ENCODE measurements around the gene LMNTD2.
A peak's percentile ranks its signal among the peaks of the same experiment; 100 is the strongest.

Gene LMNTD2

DNA sequence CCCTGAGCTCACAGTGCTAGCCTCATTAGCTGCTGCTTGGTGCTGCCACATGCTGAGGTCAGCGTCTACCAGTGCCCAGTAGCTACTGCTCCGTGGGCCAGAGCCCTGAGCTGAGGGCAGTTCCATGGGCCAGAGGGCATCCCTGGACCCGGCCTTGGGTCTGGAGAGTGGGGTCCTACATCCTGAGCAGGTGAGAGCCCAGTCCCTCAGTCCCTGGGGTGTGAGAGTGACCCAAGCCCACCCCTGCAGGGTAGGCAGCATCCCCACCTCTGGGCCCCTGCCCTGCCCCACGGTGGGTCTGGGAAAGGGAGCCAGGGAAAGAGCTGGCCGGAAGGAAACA, 9.8 kb downstream of the LMNTD2 start:
- Mint-ChIP-seq H3K36me3 (ENCODE audit: insufficient read depth) (peaks cover 2% of the 10 kb centered on the region), H3K4me1 (no peaks in the 10 kb centered on the region), H3K27ac (ENCODE audit: low read depth) (no peak overlapping the region), H3K4me3 (no peak overlapping the region), H3K9me3 (no peaks in the 10 kb centered on the region), H3K27me3 (no peaks in the 10 kb centered on the region)
- DNase-seq (ENCODE audit: low spot score in 2 of 2), result no peak
- ATAC-seq (replicated peaks; ENCODE audit: extremely low read depth, poor library complexity, severe bottlenecking), result no peak

DNA sequence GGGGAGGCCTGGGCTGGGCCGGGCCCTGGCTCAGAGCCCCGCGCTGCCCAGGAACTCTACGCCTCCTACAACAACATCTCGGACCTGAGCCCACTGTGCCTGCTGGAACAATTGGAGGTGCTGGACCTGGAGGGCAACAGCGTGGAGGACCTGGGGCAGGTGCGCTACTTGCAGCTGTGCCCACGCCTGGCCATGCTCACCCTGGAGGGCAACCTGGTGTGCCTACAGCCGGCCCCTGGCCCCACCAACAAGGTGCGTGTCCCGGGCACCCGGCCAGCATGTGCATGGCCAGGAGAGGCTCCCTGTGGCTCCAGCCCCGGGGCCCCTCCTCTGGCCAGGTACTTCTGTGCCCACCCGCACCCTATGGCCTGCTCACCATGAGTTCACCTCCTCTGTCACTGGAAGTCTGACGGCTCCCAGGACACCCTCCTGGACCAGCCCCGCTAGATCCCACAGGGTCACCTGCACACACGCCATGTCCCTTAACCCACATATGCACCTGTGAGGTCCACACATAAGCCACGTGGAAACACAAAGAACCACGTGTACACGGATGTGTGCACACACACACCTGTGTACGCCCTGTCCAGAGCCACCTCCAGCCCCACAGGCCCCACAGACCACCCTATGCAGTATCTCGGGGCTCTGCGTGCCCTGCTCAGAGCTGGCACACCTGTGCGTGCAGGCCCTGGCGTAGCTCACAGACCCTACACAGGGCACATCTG, 10.4 kb downstream of the LMNTD2 start:
- ATAC-seq (replicated peaks; ENCODE audit: extremely low read depth, poor library complexity, severe bottlenecking) (no peak), DNase-seq (ENCODE audit: low spot score in 2 of 2) (no peak)
- H3K9me3 Mint-ChIP-seq, result no peaks in the 10 kb centered on the region
- no peak overlapping the region for H3K4me3 Mint-ChIP-seq
- no peak overlapping the region for H3K27ac Mint-ChIP-seq (ENCODE audit: low read depth)
- H3K36me3 Mint-ChIP-seq (ENCODE audit: insufficient read depth), result peaks cover 2% of the 10 kb centered on the region
- no peaks in the 10 kb centered on the region for H3K27me3 Mint-ChIP-seq
- H3K4me1 Mint-ChIP-seq, result no peaks in the 10 kb centered on the region

DNA sequence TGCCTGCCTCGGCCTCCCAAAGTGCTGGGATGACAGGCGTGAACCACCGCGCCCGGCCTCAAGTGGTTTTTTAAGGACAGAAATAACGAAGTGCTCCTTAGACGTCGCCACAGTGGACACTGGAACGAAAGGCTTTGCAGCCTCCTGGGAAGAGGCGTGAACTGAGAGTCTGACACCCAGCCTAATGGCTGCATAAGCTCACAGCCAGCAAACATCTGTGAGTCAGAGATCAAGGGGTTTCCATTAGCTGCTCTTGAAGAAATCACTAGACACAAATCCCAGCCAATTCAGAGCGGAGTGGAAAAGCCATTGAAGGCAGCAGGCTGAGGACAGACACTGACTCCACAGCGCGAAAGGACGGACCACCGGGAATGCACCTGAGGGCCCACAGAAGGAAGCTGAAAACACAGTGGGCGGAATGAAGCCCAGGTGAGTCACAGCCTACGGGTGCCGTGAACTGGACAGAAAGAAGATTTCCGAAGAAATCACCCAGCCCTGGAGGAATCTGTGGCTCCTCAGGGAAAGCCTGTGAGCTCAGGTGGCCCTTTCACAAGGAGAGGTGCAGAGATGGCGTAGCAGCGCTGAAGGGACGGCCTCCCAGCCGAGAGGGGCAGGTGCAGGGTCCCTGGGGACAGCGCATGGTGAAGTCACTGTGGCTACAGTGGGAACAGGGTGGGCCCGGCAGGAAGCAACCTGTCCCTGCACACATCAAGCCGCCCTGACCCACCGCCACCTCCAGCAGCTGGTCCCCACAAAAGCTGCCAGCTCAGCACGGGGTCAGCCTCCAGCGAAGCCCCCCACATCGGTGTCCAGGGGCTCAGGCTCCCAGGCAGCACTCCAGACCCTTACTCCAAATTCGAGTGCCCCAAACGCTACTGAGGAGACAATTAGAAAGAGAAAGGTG, 11.6 kb downstream of the LMNTD2 start:
- H3K36me3 Mint-ChIP-seq (ENCODE audit: insufficient read depth), result peaks cover 2% of the 10 kb centered on the region
- DNase-seq (ENCODE audit: low spot score in 2 of 2) (no peak), ATAC-seq (replicated peaks; ENCODE audit: extremely low read depth, poor library complexity, severe bottlenecking) (no peak)
- no peaks in the 10 kb centered on the region for H3K27me3 Mint-ChIP-seq
- no peak overlapping the region for H3K4me3 Mint-ChIP-seq
- H3K4me1 Mint-ChIP-seq, result no peaks in the 10 kb centered on the region
- H3K9me3 Mint-ChIP-seq, result no peaks in the 10 kb centered on the region
- H3K27ac Mint-ChIP-seq (ENCODE audit: low read depth), result no peak overlapping the region

DNA sequence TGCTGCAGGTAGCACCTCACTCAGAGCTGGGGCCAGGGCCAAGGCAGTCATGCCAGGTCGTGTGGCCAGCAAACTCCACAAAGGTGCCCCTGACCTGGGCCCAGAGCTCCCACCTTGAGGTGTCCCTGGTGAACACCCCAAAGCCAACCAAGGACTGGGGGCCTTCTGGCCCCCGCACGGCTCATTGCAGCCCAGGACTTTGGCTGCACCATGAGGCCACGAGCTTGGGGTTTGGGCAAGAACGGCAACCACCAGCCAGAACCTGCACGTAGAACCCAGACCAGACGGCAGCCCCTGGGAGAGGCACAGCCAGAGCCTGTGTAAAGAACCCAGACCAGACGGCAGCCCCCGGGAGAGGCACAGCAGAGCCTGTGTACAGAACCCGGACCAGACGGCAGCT, 15.4 kb downstream of the LMNTD2 start:
- Mint-ChIP-seq H3K9me3 (no peaks in the 10 kb centered on the region), H3K4me1 (no peaks in the 10 kb centered on the region), H3K27me3 (no peaks in the 10 kb centered on the region), H3K36me3 (ENCODE audit: insufficient read depth) (peaks cover 3% of the 10 kb centered on the region), H3K27ac (ENCODE audit: low read depth) (no peak overlapping the region), H3K4me3 (no peak overlapping the region)
- DNase-seq (ENCODE audit: low spot score in 2 of 2), result no peak
- ATAC-seq (replicated peaks; ENCODE audit: extremely low read depth, poor library complexity, severe bottlenecking), result no peak

DNA sequence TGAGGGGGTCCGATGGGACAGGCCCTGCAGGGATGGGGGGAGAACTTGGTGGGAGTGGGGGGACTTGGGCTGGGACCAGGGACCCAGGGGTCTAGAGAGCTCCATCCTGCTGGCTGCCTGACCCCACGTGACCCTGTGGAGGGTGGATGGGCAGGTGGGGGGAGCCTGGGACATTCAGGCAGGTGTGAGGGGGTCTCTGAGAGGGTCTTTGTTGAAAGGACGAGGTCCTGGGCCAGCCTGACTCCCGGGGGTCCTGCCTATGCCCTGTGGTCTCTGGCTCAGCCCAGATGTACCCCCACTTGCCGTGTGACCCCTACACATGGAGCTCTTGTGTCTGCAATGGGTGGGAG, 15.7 kb downstream of the LMNTD2 start:
- no peaks in the 10 kb centered on the region for H3K9me3 Mint-ChIP-seq
- H3K36me3 Mint-ChIP-seq (ENCODE audit: insufficient read depth), result peaks cover 3% of the 10 kb centered on the region
- H3K4me3 Mint-ChIP-seq, result no peak overlapping the region
- no peak overlapping the region for H3K27ac Mint-ChIP-seq (ENCODE audit: low read depth)
- no peaks in the 10 kb centered on the region for H3K4me1 Mint-ChIP-seq
- no peaks in the 10 kb centered on the region for H3K27me3 Mint-ChIP-seq
- no peak for ATAC-seq (replicated peaks; ENCODE audit: extremely low read depth, poor library complexity, severe bottlenecking)
- no peak for DNase-seq (ENCODE audit: low spot score in 2 of 2)

DNA sequence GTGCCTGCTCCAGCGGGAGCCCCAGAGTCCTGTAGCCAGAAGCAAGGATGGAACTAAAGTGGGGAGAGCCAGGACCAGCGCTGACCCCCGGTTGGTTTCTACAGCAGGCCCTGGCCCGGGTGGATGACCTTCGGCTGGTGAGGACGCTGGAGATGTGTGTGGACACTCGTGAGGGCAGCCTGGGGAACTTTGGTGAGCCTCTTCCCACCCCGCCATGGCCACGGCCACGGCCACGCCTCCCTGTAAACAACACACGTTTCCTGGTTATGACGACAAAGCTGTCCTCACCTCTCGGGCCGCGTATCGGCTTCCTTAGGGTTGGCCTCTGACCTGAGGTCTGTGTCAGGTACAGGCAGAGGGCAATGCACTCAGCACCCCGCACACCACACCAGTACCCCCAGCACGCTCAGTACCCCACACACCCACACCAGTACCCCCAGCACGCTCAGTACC, 19.1 kb downstream of the LMNTD2 start:
- ATAC-seq (replicated peaks; ENCODE audit: extremely low read depth, poor library complexity, severe bottlenecking), result no peak
- Mint-ChIP-seq H3K27me3 (no peaks in the 10 kb centered on the region), H3K27ac (ENCODE audit: low read depth) (no peak overlapping the region), H3K36me3 (ENCODE audit: insufficient read depth) (peaks cover 8% of the 10 kb centered on the region), H3K4me3 (no peak overlapping the region), H3K9me3 (no peaks in the 10 kb centered on the region), H3K4me1 (peaks cover 11% of the 10 kb centered on the region)
- no peak for DNase-seq (ENCODE audit: low spot score in 2 of 2)

DNA sequence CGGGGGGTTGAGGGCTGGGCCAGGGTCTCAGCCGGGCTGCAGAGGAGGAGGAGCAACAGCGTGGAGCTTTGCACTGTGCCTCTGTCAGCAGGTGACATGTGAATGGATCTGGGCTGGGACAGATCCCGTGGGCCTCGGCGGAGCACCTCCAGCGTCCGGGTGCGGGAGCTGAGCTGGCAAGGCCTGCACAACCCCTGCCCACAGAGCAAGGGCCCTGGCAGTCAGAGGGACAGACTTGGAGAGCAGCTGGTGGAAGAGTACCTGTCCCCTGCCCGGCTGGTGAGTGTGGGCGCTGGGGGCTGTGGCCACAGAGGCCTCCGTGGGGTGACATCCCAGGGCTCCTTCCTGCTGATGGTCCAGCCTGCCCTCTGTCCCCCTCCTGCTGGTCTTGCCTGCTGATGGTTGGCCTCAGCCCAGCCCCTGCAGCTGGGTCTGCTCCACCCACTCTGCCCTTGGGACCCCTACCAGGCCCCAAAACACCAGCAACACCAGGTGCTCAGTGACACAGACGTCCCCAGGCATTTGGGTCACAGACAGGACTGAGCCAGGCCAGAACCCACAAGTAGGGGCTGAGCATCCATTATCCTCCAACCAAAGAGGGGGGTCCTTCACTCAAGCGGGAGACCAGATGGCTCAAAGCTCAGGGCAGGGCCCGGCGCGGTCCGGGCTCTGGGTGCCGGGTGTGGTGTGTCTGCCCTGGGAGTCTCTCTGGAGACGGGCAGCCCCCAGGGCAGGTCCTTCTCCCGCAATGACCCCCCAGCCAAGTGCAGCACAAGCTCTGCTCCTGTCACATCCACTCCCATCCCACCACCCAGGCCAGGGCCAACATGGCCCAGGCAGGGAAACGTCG, 19.7 kb downstream of the LMNTD2 start:
- H3K27ac Mint-ChIP-seq (ENCODE audit: low read depth), result no peak overlapping the region
- ATAC-seq (replicated peaks; ENCODE audit: extremely low read depth, poor library complexity, severe bottlenecking), result no peak
- no peak overlapping the region for H3K4me3 Mint-ChIP-seq
- H3K9me3 Mint-ChIP-seq, result no peaks in the 10 kb centered on the region
- H3K36me3 Mint-ChIP-seq (ENCODE audit: insufficient read depth), result peaks cover 12% of the 10 kb centered on the region
- no peaks in the 10 kb centered on the region for H3K27me3 Mint-ChIP-seq
- peaks cover 16% of the 10 kb centered on the region for H3K4me1 Mint-ChIP-seq
- DNase-seq (ENCODE audit: low spot score in 2 of 2), result peak in 1 of 2 donors; percentile 12

DNA sequence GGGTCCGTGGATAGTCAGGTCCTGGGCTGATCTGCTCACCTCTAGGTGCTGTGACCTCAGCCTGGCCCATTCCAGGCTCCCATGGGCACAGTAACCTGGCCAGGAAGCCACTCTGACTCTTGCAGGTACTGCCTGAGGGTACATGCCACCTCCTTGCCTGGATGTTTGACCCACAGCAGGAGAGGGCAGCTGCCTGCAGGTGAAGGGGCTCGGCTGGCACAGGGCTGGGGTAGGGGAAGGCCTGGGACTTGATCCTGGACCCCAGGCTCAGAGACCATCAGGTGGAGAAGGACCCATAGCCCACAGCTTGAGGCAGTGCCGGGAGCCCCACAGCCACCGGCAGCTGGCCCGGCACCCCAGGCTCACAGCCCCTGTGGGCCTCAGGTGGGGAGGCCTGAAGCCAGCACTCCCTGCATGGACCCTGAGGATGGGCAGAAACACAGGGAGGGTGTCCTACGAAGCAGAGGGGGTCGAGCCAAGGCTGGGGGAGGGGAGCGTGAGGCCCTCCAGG, 20.5 kb downstream of the LMNTD2 start:
- Mint-ChIP-seq H3K27ac (ENCODE audit: low read depth) (no peak overlapping the region), H3K4me3 (no peak overlapping the region), H3K36me3 (ENCODE audit: insufficient read depth) (peaks cover 12% of the 10 kb centered on the region), H3K9me3 (no peaks in the 10 kb centered on the region), H3K27me3 (no peaks in the 10 kb centered on the region), H3K4me1 (peaks cover 16% of the 10 kb centered on the region)
- no peak for ATAC-seq (replicated peaks; ENCODE audit: extremely low read depth, poor library complexity, severe bottlenecking)
- DNase-seq (ENCODE audit: low spot score in 2 of 2), result peak in 1 of 2 donors; percentile 13

DNA sequence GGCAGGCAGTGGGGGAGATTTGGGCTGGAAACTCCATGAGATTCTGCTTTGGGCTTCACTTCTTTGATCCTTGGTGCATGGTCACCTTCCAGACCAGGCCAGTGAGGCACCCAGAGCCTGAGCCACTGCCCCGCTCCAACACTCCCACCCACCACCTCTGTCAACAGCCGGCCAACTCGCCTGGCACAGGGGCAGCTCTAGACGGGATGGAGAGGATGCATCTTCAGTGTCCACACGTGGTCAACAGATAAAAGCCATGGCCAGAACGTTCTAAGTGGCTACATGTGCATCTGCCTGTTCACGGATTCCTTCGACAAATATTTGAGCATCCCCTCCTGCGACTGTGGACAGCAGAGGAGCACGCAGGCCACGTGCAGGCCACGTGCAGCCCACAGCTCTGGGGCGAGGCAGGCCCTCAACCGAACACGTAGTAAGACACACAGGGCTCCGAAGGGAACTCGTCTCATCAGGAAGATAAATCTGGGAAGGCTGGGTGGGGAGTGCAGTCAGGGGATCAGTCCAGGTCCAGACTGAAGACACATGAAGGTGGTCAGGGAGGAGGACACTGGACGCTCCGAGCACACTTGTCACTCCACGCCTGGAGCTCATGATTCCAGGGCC, 22.0 kb downstream of the LMNTD2 start:
- Mint-ChIP-seq H3K27me3 (no peaks in the 10 kb centered on the region), H3K4me1 (peaks cover 16% of the 10 kb centered on the region), H3K9me3 (no peaks in the 10 kb centered on the region), H3K4me3 (no peak overlapping the region), H3K36me3 (ENCODE audit: insufficient read depth) (peaks cover 14% of the 10 kb centered on the region), H3K27ac (ENCODE audit: low read depth) (peak overlapping the region; percentile 55)
- no peak for ATAC-seq (replicated peaks; ENCODE audit: extremely low read depth, poor library complexity, severe bottlenecking)
- no peak for DNase-seq (ENCODE audit: low spot score in 2 of 2)

DNA sequence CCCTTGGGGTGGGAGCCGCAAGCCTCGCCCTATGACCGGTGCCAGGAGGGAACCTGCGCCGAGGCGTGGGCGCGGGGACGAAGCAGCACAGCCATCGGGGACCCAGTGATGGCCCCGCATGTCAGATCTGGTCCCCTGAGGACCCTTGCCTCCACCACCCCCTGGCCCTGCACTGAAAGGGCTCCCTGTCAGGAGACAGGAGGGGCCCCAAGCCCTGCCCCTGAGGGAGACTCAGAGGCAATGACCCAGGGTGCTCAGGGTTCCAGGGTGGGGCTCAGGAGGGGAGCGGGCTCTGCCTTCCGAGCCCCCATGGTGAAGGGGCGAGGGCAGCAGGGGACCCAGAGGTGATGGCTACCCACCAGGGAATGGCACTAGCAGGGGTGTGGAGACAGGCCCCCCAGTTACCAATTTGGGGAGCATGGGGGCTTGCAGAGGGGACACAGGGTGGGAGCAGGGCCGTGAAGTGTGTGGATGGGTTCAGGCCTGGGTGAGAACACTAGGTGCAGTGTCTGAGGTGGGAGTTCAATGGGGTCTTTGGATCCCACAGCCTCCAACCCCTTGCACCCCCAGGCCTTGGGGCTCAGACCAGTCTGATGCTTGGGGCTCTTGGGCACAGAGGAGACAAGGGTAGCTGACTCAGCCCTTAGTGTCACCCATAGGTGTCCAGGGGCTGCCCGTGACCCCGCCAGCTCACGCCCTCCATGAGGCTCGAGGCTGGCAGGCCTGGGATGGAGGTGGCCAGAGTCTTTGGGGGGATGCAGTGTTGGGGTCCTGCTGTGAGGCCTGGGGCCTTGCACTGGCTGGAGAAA, 22.7 kb downstream of the LMNTD2 start:
- no peak for DNase-seq (ENCODE audit: low spot score in 2 of 2)
- ATAC-seq (replicated peaks; ENCODE audit: extremely low read depth, poor library complexity, severe bottlenecking), result no peak
- peaks cover 16% of the 10 kb centered on the region for H3K4me1 Mint-ChIP-seq
- no peaks in the 10 kb centered on the region for H3K27me3 Mint-ChIP-seq
- peak overlapping the region; percentile 93 for H3K27ac Mint-ChIP-seq (ENCODE audit: low read depth)
- peaks cover 14% of the 10 kb centered on the region for H3K36me3 Mint-ChIP-seq (ENCODE audit: insufficient read depth)
- H3K9me3 Mint-ChIP-seq, result no peaks in the 10 kb centered on the region
- peak overlapping the region; percentile 91 for H3K4me3 Mint-ChIP-seq

DNA sequence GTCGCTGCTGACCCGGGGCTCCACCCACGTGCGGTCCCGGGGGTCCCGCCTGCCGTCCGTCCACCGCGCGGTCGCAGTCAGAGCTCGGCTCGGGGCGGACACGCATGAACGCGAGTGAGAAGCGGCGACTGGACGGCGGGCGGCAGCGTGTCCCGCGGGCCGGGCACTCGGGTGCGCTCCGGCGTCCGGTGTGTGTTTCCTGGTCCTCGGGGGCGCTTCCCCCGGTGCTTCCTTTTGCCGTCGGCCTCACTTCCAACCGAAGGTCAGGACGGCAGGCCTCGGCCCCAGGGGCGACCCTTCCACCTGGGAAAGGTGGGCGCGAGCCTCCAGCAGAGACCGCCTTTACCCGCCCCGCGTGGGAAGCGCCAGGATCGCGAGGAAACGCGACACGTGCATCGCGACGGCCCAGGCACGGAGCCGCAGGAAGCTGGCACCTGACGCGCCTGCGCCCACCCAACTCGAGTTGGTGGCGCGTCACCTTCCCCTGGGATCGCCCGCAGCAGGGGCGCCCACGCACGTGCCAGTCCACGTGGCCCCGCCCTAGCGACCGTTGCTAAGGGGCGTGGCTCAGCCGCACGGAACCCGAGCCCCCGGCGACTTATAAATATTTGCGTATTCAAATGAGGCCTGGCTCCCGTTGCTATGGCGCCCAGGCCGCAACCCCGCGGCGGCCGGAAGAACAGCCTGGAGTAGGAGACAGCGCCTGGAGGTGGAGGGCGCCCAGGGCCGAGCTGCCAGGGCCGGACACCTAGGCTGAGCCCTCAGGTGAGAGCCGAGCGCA, 23.5 kb downstream of the LMNTD2 start, which contains the start of gene LRRC56:
Gene LRRC56 (plus strand): TSS at position 687 of the 781 bp plus-strand sequence. CDS start 3,158 bp downstream, outside the sequence.
- Mint-ChIP-seq H3K4me3 (peak within 1 kb of the TSS; percentile 91), H3K27me3 (no peaks in the 10 kb centered on the region), H3K36me3 (ENCODE audit: insufficient read depth) (peaks cover 14% of the 10 kb centered on the region), H3K4me1 (peaks cover 16% of the 10 kb centered on the region), H3K9me3 (no peaks in the 10 kb centered on the region), H3K27ac (ENCODE audit: low read depth) (peak within 1 kb of the TSS; percentile 93)
- ATAC-seq (replicated peaks; ENCODE audit: extremely low read depth, poor library complexity, severe bottlenecking) (peak; percentile 54), DNase-seq (ENCODE audit: low spot score in 2 of 2) (peak; percentile 88 to 93)
